ENCODE data around the gene NHLRC2. TPM values are rescaled to one million over a fixed set of nuclear protein-coding genes. Genes with fewer than 3 reads are reported as not detected.

NHLRC2 gene
- total and polyA plus RNA-seq, 2 experiments from 2014 or later, result 15.5 to 28.1 TPM

DNA sequence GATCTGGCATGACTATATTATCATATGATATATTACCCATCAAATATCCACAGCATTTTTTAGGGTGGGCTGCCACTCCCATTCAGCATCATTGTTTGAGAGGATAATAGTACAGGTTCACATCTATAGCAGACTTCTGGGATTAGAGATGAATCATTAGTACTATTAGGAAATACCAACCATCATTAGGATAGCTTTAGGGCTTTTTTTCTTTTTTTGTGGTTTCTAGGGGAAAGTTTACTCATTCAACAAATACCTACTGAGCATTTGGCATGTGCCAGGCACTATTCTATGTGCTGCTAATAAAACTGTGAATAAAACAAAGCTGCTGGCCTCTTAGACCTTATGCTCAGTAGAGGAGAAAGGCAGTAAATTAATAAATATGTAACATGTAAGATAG, 40.6 kb downstream of the NHLRC2 start:
- Histone ChIP-seq H3K27me3 (ENCODE audit: insufficient read depth) (no peaks in the 10 kb centered on the region), H3F3A (replicated peaks; ENCODE audit: low read depth) (no peaks in the 10 kb centered on the region), H3K9me2 (ENCODE audit: insufficient read depth) (no peaks in the 10 kb centered on the region; the same call in 1 of the 2 replicates), H4K20me1 (replicated peaks; ENCODE audit: insufficient read depth) (no peaks in the 10 kb centered on the region; the same call in 1 of the 2 replicates), H3K36me3 (ENCODE audit: insufficient read depth) (peaks cover 13% of the 10 kb centered on the region; the same call in 1 of the 2 replicates), H3K79me2 (replicated peaks; ENCODE audit: insufficient read depth) (no peaks in the 10 kb centered on the region), H3K4me3 (no peak overlapping the region), H3K4me2 (no peak overlapping the region), H3K27ac (ENCODE audit: low read depth) (no peak overlapping the region), H3K4me1 (ENCODE audit: insufficient read depth) (no peaks in the 10 kb centered on the region), H2AFZ (no peak overlapping the region)
- Mint-ChIP-seq H3K27ac (no peak overlapping the region), H3K4me1 (no peaks in the 10 kb centered on the region), H3K36me3 (ENCODE audit: low read depth) (peaks cover 22% of the 10 kb centered on the region), H3K9me3 (peaks cover 6% of the 10 kb centered on the region; the same call in 1 of the 3 replicates), H3K27me3 (ENCODE audit: insufficient read depth, low read depth, poor library complexity) (peaks cover 2% of the 10 kb centered on the region), H3K4me3 (no peak overlapping the region; the same call in 2 of the 3 replicates)
- TF ChIP-seq CREB1 (CRISPR knock-in tag; IDR thresholded peaks at IDR 0.05; ENCODE audit: low read depth) (no peak), ZNF114 (CRISPR knock-in tag; IDR thresholded peaks at IDR 0.05) (no peak), POLR2AphosphoS5 (IDR thresholded peaks at IDR 0.05; ENCODE audit: low read depth) (no peak), JUNB (IDR thresholded peaks at IDR 0.05; ENCODE audit: unreplicated experiment) (no peak), STAT1 (IDR thresholded peaks at IDR 0.05; ENCODE audit: unreplicated experiment) (no peak), EZH2 (IDR thresholded peaks at IDR 0.05; ENCODE audit: low read depth, unreplicated experiment) (no peak), NANOG (IDR thresholded peaks at IDR 0.05; ENCODE audit: borderline replicate concordance) (no peak), ZNF331 (CRISPR knock-in tag; IDR thresholded peaks at IDR 0.05; ENCODE audit: low read depth) (no peak), EZH2phosphoT487 (IDR thresholded peaks at IDR 0.05; ENCODE audit: unreplicated experiment) (no peak)
- TF ChIP-seq, protein P1, sequence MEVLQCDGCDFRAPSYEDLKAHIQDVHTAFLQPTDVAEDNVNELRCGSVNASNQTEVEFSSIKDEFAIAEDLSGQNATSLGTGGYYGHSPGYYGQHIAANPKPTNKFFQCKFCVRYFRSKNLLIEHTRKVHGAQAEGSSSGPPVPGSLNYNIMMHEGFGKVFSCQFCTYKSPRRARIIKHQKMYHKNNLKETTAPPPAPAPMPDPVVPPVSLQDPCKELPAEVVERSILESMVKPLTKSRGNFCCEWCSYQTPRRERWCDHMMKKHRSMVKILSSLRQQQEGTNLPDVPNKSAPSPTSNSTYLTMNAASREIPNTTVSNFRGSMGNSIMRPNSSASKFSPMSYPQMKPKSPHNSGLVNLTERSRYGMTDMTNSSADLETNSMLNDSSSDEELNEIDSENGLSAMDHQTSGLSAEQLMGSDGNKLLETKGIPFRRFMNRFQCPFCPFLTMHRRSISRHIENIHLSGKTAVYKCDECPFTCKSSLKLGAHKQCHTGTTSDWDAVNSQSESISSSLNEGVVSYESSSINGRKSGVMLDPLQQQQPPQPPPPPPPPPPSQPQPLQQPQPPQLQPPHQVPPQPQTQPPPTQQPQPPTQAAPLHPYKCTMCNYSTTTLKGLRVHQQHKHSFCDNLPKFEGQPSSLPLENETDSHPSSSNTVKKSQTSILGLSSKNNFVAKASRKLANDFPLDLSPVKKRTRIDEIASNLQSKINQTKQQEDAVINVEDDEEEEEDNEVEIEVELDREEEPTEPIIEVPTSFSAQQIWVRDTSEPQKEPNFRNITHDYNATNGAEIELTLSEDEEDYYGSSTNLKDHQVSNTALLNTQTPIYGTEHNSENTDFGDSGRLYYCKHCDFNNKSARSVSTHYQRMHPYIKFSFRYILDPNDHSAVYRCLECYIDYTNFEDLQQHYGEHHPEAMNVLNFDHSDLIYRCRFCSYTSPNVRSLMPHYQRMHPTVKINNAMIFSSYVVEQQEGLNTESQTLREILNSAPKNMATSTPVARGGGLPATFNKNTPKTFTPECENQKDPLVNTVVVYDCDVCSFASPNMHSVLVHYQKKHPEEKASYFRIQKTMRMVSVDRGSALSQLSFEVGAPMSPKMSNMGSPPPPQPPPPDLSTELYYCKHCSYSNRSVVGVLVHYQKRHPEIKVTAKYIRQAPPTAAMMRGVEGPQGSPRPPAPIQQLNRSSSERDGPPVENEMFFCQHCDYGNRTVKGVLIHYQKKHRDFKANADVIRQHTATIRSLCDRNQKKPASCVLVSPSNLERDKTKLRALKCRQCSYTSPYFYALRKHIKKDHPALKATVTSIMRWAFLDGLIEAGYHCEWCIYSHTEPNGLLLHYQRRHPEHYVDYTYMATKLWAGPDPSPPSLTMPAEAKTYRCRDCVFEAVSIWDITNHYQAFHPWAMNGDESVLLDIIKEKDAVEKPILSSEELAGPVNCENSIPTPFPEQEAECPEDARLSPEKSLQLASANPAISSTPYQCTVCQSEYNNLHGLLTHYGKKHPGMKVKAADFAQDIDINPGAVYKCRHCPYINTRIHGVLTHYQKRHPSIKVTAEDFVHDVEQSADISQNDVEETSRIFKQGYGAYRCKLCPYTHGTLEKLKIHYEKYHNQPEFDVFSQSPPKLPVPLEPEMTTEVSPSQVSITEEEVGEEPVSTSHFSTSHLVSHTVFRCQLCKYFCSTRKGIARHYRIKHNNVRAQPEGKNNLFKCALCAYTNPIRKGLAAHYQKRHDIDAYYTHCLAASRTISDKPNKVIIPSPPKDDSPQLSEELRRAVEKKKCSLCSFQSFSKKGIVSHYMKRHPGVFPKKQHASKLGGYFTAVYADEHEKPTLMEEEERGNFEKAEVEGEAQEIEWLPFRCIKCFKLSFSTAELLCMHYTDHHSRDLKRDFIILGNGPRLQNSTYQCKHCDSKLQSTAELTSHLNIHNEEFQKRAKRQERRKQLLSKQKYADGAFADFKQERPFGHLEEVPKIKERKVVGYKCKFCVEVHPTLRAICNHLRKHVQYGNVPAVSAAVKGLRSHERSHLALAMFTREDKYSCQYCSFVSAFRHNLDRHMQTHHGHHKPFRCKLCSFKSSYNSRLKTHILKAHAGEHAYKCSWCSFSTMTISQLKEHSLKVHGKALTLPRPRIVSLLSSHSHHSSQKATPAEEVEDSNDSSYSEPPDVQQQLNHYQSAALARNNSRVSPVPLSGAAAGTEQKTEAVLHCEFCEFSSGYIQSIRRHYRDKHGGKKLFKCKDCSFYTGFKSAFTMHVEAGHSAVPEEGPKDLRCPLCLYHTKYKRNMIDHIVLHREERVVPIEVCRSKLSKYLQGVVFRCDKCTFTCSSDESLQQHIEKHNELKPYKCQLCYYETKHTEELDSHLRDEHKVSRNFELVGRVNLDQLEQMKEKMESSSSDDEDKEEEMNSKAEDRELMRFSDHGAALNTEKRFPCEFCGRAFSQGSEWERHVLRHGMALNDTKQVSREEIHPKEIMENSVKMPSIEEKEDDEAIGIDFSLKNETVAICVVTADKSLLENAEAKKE (CRISPR knock-in tag; IDR thresholded peaks at IDR 0.05), result no peak
- TF ChIP-seq, protein P2, sequence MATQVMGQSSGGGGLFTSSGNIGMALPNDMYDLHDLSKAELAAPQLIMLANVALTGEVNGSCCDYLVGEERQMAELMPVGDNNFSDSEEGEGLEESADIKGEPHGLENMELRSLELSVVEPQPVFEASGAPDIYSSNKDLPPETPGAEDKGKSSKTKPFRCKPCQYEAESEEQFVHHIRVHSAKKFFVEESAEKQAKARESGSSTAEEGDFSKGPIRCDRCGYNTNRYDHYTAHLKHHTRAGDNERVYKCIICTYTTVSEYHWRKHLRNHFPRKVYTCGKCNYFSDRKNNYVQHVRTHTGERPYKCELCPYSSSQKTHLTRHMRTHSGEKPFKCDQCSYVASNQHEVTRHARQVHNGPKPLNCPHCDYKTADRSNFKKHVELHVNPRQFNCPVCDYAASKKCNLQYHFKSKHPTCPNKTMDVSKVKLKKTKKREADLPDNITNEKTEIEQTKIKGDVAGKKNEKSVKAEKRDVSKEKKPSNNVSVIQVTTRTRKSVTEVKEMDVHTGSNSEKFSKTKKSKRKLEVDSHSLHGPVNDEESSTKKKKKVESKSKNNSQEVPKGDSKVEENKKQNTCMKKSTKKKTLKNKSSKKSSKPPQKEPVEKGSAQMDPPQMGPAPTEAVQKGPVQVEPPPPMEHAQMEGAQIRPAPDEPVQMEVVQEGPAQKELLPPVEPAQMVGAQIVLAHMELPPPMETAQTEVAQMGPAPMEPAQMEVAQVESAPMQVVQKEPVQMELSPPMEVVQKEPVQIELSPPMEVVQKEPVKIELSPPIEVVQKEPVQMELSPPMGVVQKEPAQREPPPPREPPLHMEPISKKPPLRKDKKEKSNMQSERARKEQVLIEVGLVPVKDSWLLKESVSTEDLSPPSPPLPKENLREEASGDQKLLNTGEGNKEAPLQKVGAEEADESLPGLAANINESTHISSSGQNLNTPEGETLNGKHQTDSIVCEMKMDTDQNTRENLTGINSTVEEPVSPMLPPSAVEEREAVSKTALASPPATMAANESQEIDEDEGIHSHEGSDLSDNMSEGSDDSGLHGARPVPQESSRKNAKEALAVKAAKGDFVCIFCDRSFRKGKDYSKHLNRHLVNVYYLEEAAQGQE (IDR thresholded peaks at IDR 0.05; ENCODE audit: unreplicated experiment), result no peak
- TF ChIP-seq, protein P3, sequence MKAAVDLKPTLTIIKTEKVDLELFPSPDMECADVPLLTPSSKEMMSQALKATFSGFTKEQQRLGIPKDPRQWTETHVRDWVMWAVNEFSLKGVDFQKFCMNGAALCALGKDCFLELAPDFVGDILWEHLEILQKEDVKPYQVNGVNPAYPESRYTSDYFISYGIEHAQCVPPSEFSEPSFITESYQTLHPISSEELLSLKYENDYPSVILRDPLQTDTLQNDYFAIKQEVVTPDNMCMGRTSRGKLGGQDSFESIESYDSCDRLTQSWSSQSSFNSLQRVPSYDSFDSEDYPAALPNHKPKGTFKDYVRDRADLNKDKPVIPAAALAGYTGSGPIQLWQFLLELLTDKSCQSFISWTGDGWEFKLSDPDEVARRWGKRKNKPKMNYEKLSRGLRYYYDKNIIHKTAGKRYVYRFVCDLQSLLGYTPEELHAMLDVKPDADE (IDR thresholded peaks at IDR 0.05), result no peak
- TF ChIP-seq, protein P4, sequence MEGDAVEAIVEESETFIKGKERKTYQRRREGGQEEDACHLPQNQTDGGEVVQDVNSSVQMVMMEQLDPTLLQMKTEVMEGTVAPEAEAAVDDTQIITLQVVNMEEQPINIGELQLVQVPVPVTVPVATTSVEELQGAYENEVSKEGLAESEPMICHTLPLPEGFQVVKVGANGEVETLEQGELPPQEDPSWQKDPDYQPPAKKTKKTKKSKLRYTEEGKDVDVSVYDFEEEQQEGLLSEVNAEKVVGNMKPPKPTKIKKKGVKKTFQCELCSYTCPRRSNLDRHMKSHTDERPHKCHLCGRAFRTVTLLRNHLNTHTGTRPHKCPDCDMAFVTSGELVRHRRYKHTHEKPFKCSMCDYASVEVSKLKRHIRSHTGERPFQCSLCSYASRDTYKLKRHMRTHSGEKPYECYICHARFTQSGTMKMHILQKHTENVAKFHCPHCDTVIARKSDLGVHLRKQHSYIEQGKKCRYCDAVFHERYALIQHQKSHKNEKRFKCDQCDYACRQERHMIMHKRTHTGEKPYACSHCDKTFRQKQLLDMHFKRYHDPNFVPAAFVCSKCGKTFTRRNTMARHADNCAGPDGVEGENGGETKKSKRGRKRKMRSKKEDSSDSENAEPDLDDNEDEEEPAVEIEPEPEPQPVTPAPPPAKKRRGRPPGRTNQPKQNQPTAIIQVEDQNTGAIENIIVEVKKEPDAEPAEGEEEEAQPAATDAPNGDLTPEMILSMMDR (conservative IDR thresholded peaks at IDR 0.05; ENCODE audit: low read depth in 2 of 2), result no peak
- no peak for DNase-seq (ENCODE audit: low spot score)
- no peak for ATAC-seq

Measured in GM23338 (cell line).